ENCODE data around the gene ABCA6.

Gene ABCA6

DNA sequence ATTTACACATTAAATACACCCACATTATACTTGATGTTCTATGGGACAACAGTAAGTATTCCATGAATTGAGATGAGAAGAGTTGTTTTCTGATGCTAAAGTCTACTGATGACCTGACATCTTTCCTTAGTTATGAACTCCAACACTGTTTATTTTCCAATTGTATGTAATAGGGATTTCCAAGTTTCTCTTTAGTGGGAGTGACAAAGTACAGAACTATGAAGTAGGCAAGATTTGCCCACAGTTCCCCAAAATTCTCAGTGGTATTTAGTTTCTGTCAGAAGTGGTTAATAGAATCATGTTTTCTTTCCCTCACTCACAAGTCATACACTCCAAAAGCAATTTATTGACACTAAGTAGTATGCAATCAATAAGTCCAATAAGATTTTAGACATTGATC is 22.5 kb upstream of the ABCA6 start:
- CTCF ChIA-PET: no interaction called here
- DNase-seq (ENCODE audit: low read depth, low spot score): no peak
- TF ChIP-seq, protein P1, sequence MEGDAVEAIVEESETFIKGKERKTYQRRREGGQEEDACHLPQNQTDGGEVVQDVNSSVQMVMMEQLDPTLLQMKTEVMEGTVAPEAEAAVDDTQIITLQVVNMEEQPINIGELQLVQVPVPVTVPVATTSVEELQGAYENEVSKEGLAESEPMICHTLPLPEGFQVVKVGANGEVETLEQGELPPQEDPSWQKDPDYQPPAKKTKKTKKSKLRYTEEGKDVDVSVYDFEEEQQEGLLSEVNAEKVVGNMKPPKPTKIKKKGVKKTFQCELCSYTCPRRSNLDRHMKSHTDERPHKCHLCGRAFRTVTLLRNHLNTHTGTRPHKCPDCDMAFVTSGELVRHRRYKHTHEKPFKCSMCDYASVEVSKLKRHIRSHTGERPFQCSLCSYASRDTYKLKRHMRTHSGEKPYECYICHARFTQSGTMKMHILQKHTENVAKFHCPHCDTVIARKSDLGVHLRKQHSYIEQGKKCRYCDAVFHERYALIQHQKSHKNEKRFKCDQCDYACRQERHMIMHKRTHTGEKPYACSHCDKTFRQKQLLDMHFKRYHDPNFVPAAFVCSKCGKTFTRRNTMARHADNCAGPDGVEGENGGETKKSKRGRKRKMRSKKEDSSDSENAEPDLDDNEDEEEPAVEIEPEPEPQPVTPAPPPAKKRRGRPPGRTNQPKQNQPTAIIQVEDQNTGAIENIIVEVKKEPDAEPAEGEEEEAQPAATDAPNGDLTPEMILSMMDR (IDR thresholded peaks at IDR 0.05; ENCODE audit: insufficient read depth, low read length, missing control alignments): no peak
- POLR2A ChIA-PET: no interaction called here
- no peak overlapping the region for H3K4me3 ChIP-seq (ENCODE audit: low read depth, low read length)

DNA sequence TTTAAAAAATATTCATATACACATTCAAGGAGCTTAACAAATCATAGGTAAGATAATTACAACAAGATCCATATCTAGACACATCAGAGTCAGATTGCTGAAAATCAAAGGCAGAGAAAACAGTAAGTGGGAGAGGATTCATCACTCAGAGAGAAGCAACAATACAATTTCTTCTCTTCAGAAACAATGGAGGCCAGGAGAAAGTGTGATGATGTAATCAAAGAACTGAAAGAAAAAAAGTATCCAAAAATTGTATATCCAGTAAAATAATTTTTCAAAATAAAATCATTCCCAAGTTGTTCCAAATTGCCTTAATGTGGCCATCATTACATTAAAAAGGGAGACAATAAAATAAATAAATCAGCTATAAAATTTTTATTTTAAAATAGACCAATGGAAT is 17.7 kb upstream of the ABCA6 start:
- ChIA-PET CTCF (no interaction called here), POLR2A (no interaction called here)
- no peak for DNase-seq (ENCODE audit: low read depth, low spot score)
- H3K4me3 ChIP-seq (ENCODE audit: low read depth, low read length): no peak overlapping the region
- TF ChIP-seq, protein P1 (IDR thresholded peaks at IDR 0.05; ENCODE audit: insufficient read depth, low read length, missing control alignments): no peak

DNA sequence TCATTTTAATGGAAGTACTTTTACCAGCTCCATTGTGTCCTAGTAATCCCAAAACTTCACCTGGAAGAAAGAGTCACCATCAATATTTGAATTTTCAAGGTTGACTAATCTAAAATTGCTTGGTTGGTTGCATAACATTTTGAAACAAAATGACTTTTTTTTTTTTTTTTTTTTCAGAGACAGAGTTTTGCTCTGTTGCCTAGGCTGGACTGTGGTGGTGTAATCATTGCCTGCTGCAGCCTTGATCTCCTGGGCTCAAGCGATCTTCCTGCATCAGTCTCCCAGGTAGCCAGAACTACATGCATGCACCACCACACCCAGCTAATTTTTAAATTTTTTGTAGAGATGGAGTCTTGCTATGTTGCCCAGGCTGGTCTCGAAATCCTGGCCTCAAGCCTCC is 12.6 kb upstream of the ABCA6 start:
- CTCF ChIA-PET: no interaction called here

DNA sequence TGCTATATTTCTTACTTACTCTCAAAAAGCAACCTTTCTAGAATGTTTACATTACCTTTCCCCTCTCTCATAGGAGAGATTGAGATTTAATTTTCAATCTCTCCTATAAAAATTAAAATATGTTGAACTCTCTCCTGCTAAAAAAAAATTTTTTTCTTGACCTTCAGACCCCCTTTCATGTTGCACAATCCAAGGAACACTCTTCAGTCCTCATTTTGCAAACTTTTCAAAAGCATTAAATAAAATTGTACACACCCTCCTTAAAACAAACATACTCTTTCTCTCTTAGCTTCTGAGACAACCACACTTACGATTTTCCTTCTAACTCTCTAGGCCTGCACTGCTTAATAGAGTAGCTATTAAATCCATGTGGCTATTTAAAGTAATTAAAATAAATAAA is 8.6 kb upstream of the ABCA6 start:
- CTCF ChIA-PET: no interaction called here
- POLR2A ChIA-PET: no interaction called here
- TF ChIP-seq, protein P1 (IDR thresholded peaks at IDR 0.05; ENCODE audit: insufficient read depth, low read length, missing control alignments): no peak
- no peak overlapping the region for H3K4me3 ChIP-seq (ENCODE audit: low read depth, low read length)
- no peak for DNase-seq (ENCODE audit: low read depth, low spot score)

More for the DNA sequence above, 12.6 kb upstream of the ABCA6 start:
- TF ChIP-seq, protein P1 (IDR thresholded peaks at IDR 0.05; ENCODE audit: insufficient read depth, low read length, missing control alignments): no peak
- no peak for DNase-seq (ENCODE audit: low read depth, low spot score)
- POLR2A ChIA-PET: no interaction called here
- H3K4me3 ChIP-seq (ENCODE audit: low read depth, low read length): no peak overlapping the region

DNA sequence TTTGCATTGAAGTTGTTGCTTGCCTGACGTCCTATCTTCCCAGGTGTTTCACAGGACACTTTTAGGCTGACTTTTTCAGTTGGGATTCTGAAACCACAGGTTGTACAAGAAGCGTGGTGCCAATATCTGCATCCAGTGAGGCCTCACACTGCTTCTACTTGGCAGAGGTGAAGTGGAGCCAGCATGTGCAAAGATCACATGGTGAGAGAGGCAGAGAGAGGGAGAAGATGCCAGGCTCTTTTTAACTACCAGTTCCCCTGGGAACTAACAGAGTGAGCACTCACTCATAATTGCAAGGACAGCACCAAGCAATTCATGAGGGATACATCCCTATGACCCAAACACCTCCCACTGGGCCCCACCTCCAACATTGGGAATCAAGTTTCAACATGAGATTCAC is 5.8 kb upstream of the ABCA6 start:
- CTCF ChIA-PET: no interaction called here
- no peak for DNase-seq (ENCODE audit: low read depth, low spot score)
- POLR2A ChIA-PET: no interaction called here
- no peak overlapping the region for H3K4me3 ChIP-seq (ENCODE audit: low read depth, low read length)
- TF ChIP-seq, protein P1 (IDR thresholded peaks at IDR 0.05; ENCODE audit: insufficient read depth, low read length, missing control alignments): no peak

DNA sequence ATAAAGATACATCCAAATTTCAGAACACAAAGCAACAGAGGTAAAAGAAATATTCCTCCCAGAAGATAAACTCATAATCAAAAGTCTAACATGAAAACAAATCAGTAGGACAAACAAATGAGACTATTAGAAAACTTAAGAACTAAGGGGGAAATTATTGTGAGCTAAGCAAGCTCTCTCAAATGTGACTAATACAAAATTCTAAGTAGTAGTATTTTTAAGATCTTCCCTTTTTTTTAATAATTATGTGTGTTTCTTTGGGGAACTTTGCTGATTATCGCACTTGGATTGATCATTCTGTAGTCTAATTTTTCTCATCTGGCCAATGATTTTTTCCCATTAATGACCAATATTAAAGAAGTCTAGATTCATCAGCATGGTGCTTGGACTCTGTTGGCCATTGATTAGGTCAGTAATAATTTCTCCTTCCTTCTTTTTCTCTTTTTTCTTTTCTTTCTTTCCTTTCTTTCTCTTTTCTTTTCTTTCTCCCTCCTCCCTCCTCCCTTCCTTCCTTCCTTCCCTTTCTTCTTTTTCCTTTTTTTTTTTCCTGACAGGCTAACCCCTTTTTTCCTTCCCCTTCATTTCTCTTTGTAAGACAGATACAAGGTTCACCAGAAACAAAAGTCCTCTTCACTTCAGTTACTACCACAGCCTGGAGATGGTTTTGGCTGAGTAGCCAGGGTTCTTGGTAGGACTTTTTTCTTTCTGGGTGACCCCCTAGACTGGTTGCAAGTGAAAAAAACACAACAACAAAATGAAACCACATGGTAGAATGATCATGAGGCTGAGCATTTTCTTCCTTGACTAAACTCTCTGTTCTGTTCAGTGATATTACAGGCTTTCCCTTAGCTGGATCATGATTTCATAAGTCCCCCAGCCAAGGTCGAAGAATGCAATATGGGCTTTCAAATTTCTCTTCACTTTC is 2.9 kb upstream of the ABCA6 start:
- ChIA-PET CTCF (no interaction called here), POLR2A (no interaction called here)
- TF ChIP-seq, protein P1 (IDR thresholded peaks at IDR 0.05; ENCODE audit: insufficient read depth, low read length, missing control alignments): no peak
- no peak for DNase-seq (ENCODE audit: low read depth, low spot score)
- H3K4me3 ChIP-seq (ENCODE audit: low read depth, low read length): no peak overlapping the region
